Effector memory CD8-positive, alpha-beta T cell (primary cell): ENCODE results near the gene CXCL16.

ENCODE experiments used
- ATAC-seq: fragments of 150-1000 bp; cut with Tn5 transposase; replicated peaks from 2 replicates; pipeline ENCODE4 v1.10.0; 2021; ENCODE audit warnings: mild to moderate bottlenecking, moderate library complexity
- DNase-seq, 3 experiments: peaks; one replicate each; pipeline ENCODE4 v3.0.0; 2021
- H3K27ac Mint-ChIP-seq, 2 donors: one replicate each; pipeline ENCODE4 v1.8.0; 2022; ENCODE audit warnings: mild to moderate bottlenecking in 2 of 2, mixed read lengths in 2 of 2, moderate library complexity in 2 of 2
- H3K27me3 Mint-ChIP-seq, 2 donors: one replicate each; pipeline ENCODE4 v1.8.0; 2022; ENCODE audit warnings: mixed read lengths in 2 of 2
- H3K36me3 Mint-ChIP-seq: one replicate; pipeline ENCODE4 v1.8.0; 2022; ENCODE audit warnings: mild to moderate bottlenecking, moderate library complexity, mixed read lengths; ENCODE audit not compliant: insufficient read depth
- H3K4me1 Mint-ChIP-seq, 2 donors: one replicate each; pipeline ENCODE4 v1.8.0; 2022; ENCODE audit warnings: low read depth in 2 of 2, mixed read lengths in 2 of 2
- H3K4me3 Mint-ChIP-seq, 2 donors: one replicate each; pipeline ENCODE4 v1.8.0; 2022; ENCODE audit warnings: mild to moderate bottlenecking in 2 of 2, mixed read lengths in 2 of 2, moderate library complexity in 2 of 2
- H3K9me3 Mint-ChIP-seq, 2 donors: one replicate each; pipeline ENCODE4 v1.8.0; 2022; ENCODE audit warnings: mixed read lengths in 2 of 2
- total RNA-seq, 9 experiments: gene quantifications; one replicate each; lab custom pipeline; 2026; lab: John Stamatoyannopoulos, UW

The CXCL16 gene, protein sequence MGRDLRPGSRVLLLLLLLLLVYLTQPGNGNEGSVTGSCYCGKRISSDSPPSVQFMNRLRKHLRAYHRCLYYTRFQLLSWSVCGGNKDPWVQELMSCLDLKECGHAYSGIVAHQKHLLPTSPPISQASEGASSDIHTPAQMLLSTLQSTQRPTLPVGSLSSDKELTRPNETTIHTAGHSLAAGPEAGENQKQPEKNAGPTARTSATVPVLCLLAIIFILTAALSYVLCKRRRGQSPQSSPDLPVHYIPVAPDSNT
- 0.59 to 4.0 (median 1.5) reads per million in 9 experiments for total RNA-seq

DNA sequence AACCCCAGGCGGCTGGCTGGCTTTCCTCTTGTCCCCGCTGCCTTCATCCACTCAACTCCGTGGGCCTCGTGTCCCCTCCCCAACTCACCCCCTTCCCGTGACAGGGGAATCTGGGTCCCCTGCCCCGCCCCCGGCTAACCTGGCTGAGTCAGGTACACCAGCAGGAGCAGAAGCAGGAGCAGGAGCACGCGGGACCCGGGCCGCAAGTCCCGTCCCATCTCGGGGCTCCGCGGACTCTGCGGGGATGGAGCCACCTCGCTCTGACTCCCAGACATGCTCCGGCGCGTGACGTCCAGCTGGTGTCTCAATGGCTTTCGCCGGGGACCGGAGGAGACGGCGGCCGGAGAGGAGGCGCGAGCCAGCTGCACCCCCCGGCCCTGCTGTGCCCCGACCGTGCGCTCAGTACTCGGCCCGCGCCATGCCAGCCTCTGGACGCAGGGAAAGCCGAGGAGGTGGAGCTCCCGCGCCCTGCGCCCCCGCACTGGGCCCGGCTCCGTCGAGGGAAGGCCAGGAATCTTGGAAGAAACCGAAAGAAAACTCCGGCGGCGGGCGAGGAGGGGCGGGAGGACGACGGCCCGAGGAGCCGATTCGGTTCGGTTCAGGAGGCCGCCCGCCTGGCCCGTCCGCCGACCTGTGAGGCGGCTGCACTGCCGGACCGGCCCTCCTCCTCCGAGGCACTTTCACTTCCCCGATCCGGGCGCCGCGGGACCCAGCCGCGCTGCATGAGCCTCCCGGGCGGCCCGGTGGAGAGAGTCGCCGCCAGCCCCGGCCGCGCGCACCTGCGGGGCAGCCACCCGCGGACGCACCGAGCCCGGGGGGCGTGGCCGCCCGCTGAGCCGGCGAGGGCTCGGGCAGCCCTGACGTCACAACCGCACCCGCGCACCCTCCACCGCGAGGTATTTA, at the start of gene CXCL16, which contains the start of gene ZMYND15:
CXCL16 (minus strand) TSS at position 807 of the 903 bp plus-strand sequence; CDS start at position 218, 589 bp downstream.
ZMYND15 (plus strand) TSS at position 712 of the 903 bp plus-strand sequence. CDS start 716 bp downstream, outside the sequence.
- Mint-ChIP-seq H3K27ac (peak within 1 kb of the TSS; percentile 56 to 87), H3K4me3 (peak within 1 kb of the TSS; percentile 84 to 90), H3K9me3 (no peaks in the 10 kb centered on the region), H3K27me3 (peaks cover 13 to 44% of the 10 kb centered on the region in 2 donors), H3K4me1 (peaks cover 15 to 18% of the 10 kb centered on the region in 2 donors), H3K36me3 (peaks cover 8% of the 10 kb centered on the region)
- ATAC-seq, result peak; percentile 81
- peak; percentile 57 to 65 (median 61) for DNase-seq

DNA sequence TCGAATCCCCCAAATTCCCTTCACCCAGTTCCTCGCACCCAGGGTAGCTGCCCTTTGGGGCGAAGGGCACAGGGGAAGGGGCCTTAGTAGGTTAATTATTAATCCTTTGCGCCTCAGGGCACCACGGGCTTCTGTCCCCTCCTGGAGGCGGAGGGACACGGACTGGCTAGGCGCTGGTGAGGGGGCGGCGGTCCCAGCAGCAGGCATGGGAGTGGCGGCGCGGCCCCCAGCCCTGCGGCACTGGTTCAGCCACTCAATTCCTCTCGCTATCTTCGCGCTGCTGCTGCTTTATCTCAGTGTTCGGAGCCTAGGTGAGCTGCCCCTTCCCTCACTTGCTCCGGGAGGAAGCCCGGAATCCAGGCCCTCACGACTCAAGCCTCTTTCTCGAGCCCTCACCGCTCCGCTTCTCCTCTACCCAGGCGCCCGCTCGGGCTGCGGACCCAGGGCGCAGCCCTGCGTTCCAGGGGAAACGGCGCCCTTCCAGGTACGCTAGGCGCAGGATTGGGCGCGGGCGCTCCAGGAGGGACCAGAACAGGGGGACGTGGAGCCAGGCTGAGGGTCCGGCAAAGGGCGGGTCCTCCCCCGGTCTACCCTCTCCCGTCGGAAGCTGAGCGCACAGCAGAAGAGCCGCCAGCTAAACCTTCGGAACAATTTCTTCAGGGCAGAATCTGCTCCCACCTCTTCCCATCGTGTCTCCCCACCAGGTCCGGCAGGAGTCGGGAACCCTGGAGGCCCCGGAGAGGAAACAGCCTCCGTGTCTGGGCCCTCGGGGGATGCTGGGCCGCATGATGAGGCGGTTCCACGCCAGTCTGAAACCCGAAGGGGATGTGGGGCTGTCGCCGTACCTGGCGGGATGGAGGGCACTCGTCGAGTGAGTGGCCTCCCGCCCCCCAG, 49.3 kb upstream of the CXCL16 start, which contains the start of gene GLTPD2:
GLTPD2 (plus strand) TSS at position 158 of the 894 bp plus-strand sequence; CDS start at position 206, 48 bp downstream.
- Mint-ChIP-seq H3K27ac (peak within 1 kb of the TSS; percentile 94 to 95), H3K27me3 (peaks cover 16 to 39% of the 10 kb centered on the region in 2 donors), H3K4me3 (peak within 1 kb of the TSS; percentile 91), H3K9me3 (no peaks in the 10 kb centered on the region), H3K36me3 (peaks cover 5% of the 10 kb centered on the region), H3K4me1 (peaks cover 14 to 18% of the 10 kb centered on the region in 2 donors)
- no peak for ATAC-seq
- DNase-seq, result no peak

DNA sequence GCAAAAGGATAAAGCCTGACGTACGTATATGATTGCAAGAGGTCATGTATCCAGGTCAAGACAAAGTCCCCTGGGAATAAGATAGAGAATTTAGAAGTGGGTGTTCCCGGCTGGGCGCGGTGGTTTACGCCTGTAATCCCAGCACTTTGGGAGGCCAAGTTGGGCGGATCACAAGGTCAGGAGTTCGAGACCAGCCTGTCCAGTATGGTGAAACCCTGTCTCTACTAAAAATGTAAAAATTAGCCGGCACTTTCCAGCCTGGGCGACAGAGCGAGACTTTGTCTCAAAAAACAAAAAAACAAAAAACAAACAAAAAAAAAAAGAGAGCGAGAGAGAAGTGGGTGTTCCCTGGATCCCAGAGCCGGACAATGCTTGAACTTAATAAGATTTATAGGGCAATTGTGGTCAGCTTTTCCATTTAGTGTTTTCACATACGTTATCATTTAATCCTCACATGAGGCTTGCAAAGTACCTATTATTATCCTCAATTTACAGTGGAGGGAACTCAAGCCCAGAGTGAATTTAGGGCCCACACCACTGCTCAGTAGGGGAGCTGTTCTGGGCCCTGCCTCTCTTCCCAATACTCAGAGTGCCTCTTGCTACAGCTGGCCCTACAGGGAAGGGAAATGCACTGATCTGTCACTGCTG, 48.6 kb upstream of the CXCL16 start:
- Mint-ChIP-seq H3K36me3 (peaks cover 5% of the 10 kb centered on the region), H3K27me3 (peaks cover 23 to 46% of the 10 kb centered on the region in 2 donors), H3K9me3 (no peaks in the 10 kb centered on the region), H3K27ac (peak overlapping the region; percentile 38 to 75), H3K4me1 (peaks cover 14 to 18% of the 10 kb centered on the region in 2 donors), H3K4me3 (peak overlapping the region; percentile 66 to 91)
- ATAC-seq (no peak), DNase-seq (no peak)

DNA sequence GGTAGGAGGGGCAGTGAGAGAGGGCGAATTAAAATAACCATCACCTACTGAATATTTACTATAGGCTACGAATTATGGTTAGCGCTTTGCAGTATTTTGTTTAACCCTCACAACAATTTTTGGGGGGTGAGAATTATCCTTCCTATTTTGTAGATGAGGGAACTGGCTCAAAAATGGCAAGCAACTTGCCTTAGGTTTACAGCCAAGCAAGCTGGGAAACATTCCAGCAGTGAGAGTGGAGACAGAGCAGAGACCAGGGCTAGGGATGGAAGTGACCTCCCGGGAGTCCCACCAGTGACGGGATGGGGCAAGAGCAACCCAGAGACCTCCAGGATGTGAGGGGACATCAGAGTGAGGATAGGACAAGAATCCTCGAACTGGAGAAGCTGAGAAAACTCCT, 46.8 kb upstream of the CXCL16 start:
- ATAC-seq (no peak), DNase-seq (no peak)
- Mint-ChIP-seq H3K4me3 (peak overlapping the region in 1 of 2 donors; percentile 24), H3K4me1 (peaks cover 19 to 21% of the 10 kb centered on the region in 2 donors), H3K36me3 (peaks cover 5% of the 10 kb centered on the region), H3K27ac (no peak overlapping the region), H3K9me3 (no peaks in the 10 kb centered on the region), H3K27me3 (peaks cover 32 to 58% of the 10 kb centered on the region in 2 donors)

DNA sequence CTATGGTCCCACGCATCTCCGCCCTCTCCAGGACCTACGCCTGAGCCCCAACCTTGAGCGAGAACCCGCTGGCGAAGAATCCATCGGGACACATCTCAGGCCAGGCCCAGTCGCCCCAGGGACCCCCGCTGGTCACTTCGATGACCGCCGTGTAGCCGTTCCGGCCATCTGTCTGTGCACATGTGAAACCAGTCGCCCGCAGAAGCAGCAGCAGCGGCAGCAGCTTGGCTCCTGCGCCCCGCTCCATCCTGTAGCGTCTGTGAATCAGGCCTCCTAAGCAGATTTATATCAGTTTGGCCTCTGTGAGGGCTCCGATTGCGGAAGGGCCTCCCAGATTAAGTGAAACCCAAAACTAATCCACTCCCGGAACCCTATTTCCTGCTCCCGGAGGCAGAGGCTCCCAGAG, 46.4 kb upstream of the CXCL16 start, which contains the start of gene VMO1:
VMO1 (minus strand) TSS at position 259 of the 406 bp plus-strand sequence; CDS start at position 247, 12 bp downstream.
- no peak within 1 kb of the TSS for H3K27ac Mint-ChIP-seq
- H3K4me3 Mint-ChIP-seq, result peak within 1 kb of the TSS; percentile 31 to 33
- DNase-seq (no peak), ATAC-seq (no peak)
- peaks cover 19 to 21% of the 10 kb centered on the region in 2 donors for H3K4me1 Mint-ChIP-seq
- H3K9me3 Mint-ChIP-seq, result no peaks in the 10 kb centered on the region
- peaks cover 32 to 58% of the 10 kb centered on the region in 2 donors for H3K27me3 Mint-ChIP-seq
- H3K36me3 Mint-ChIP-seq, result peaks cover 5% of the 10 kb centered on the region

DNA sequence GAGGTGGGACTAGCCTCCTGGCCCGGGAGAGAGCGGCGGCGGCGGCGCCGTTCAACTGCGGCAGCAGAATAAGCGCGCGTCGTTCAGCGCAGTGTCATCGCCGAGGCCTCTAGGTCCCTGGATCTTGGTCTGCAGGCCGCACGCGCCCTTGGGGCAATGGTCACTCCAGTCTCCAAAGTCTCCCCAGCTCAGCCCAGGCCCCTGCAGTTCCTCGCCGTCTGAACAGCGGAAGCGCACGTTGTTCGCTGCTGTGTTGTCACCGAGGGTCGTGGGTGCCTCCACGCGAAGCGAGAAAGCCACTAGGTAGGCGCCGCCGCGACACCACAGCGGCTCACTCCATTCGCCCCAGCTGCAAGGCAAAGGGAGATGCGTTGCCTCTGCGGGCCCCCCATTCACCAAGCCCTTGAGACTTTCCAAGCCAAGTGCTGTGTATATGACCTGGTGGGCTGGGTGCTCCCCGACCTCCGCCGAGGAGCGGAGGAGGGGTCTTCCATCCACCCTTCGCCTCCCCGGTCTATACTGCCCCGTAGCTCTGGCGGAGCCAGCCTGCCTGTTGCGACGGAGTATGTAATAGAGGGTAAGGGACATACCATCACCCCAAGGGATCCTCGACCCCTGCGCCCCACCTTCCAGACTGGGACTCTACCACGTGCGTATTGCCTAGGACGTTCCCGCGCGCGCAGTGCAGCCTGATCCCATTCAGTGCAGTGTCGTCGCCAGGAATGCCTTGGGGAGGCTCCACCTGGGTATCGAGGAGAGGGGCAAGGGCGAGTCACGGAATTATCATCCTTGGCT, 45.8 kb upstream of the CXCL16 start:
- H3K27ac Mint-ChIP-seq, result no peak overlapping the region
- peaks cover 36 to 64% of the 10 kb centered on the region in 2 donors for H3K27me3 Mint-ChIP-seq
- H3K4me3 Mint-ChIP-seq, result peak overlapping the region; percentile 31 to 33
- no peaks in the 10 kb centered on the region for H3K9me3 Mint-ChIP-seq
- DNase-seq (no peak), ATAC-seq (no peak)
- peaks cover 15 to 18% of the 10 kb centered on the region in 2 donors for H3K4me1 Mint-ChIP-seq
- peaks cover 4% of the 10 kb centered on the region for H3K36me3 Mint-ChIP-seq

DNA sequence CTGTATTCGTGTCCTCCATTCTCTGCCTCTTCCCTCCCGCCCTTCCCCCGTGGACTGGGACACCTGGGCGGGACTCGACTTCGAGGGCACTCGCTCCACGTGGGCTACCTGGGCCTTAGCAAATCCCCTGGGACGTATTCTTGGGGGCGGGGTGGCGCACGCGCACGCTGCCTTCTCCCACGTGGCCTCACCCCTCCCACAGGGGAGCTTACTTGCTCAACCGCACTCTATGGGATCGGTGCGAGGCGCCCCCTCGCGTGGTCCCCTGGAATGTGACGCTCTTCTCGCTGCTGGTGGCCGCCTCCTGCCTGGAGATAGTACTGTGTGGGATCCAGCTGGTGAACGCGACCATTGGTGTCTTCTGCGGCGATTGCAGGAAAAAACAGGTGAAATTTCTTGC, 42.9 kb upstream of the CXCL16 start:
- no peak for DNase-seq

DNA sequence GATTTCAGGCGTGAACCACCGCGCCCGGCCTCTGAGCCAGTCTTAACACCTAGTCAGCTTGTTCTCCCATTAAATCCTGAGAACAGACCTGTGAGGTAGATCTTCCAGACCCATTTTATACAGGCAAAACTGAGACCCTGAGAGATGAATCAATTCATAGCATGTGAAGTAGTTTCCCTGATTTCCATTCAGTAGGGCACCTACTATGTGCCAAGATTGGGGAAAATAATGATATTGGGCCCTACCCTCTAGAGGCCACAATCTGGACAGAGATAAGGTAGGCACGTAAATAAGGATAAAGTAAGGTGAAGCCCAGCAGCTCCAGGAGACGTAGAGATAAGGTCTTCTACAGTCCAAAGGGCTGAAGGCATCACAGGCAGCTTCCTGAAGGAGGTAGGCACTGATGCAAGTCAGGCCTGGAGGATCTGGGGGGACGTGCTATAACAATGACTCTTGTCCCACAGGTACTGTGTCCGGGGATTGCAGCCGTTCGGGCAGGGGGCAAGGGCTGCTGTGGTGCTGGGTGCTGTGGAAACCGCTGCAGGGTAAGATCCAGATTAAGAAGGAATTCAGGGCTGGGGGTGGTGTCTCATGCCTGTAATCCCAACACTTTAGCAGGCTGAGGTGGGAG, 40.7 kb upstream of the CXCL16 start:
- H3K4me1 Mint-ChIP-seq, result peaks cover 4 to 5% of the 10 kb centered on the region in 2 donors
- no peak overlapping the region for H3K4me3 Mint-ChIP-seq
- H3K27me3 Mint-ChIP-seq, result peaks cover 34 to 49% of the 10 kb centered on the region in 2 donors
- no peaks in the 10 kb centered on the region for H3K36me3 Mint-ChIP-seq
- H3K9me3 Mint-ChIP-seq, result no peaks in the 10 kb centered on the region
- ATAC-seq (no peak), DNase-seq (no peak)
- H3K27ac Mint-ChIP-seq, result no peak overlapping the region

More for the DNA sequence above, 42.9 kb upstream of the CXCL16 start:
- Mint-ChIP-seq H3K4me3 (no peak overlapping the region), H3K27me3 (peaks cover 47 to 71% of the 10 kb centered on the region in 2 donors), H3K4me1 (peaks cover 9 to 15% of the 10 kb centered on the region in 2 donors), H3K9me3 (no peaks in the 10 kb centered on the region), H3K36me3 (no peaks in the 10 kb centered on the region), H3K27ac (no peak overlapping the region)
- peak; percentile 24 for ATAC-seq

DNA sequence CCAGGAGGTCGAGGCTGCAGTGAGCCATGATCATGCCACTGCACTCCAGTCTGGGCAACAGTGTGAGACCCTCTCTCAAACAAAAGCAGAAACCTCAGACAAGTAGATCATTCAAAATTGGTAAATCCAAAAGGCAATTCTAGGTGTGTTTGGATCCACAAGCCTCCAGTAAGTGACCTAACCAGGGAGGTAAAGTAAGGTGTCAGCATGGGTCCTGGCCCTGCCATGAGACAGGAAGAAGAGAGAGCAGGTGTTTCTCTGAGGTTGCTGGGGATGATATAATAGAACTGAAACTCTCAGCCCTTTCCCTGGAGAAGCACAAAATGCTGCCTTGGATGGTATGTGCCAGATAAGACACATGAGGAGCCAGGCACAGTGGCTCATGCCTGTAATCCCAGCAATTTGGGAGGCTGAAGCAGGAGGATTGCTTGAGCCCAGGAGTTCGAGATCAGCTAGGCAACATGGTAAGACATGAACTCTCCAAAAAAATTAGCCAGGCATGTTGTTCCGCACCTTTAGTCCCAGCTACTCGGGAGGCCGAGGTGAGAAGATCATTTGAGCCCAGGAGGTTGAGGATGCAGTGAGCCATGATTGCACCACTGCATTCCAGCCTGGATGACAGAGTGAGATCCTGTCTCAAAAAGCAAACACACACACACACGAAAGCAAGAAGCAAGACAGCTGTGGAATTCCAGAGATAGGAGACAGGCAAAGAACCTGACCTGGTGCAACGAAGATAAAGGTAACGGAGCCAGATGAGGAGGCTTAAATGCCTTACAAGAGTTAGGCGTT, 38.4 kb upstream of the CXCL16 start:
- Mint-ChIP-seq H3K27ac (peak overlapping the region in 1 of 2 donors; percentile 6), H3K4me1 (peaks cover 3 to 4% of the 10 kb centered on the region in 2 donors), H3K27me3 (peaks cover 32 to 38% of the 10 kb centered on the region in 2 donors), H3K36me3 (no peaks in the 10 kb centered on the region), H3K9me3 (no peaks in the 10 kb centered on the region), H3K4me3 (no peak overlapping the region)
- ATAC-seq, result no peak
- DNase-seq, result no peak

DNA sequence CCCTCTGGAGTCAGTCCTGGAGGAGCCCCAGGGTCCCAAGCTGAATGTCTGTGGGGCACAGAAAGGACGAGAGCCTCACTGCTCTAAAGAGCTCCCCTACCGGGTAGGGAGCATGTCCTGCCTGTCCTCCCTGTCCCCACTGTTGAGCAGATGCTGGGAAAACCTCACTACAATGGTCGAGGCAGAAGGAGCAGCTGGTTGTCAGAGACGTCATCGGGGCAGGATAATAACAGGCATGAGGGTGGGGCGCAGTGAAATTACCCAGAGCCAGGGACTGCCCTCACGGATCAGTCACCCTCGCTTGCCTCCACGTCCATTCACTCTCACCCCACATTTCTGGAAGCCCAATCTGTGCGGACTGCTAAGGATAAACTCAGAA, 32.5 kb upstream of the CXCL16 start:
- no peak overlapping the region for H3K27ac Mint-ChIP-seq
- DNase-seq, result no peak
- no peak overlapping the region for H3K4me3 Mint-ChIP-seq
- peaks cover 5 to 6% of the 10 kb centered on the region in 2 donors for H3K4me1 Mint-ChIP-seq
- peaks cover 4% of the 10 kb centered on the region for H3K36me3 Mint-ChIP-seq
- ATAC-seq, result no peak
- peaks cover 17 to 40% of the 10 kb centered on the region in 2 donors for H3K27me3 Mint-ChIP-seq
- H3K9me3 Mint-ChIP-seq, result no peaks in the 10 kb centered on the region
